Measurements from ENCODE around the gene XIAP. TPM values are rescaled to one million over a fixed set of nuclear protein-coding genes. Genes with fewer than 3 reads are reported as not detected.
"Not testable (repeated sequence)": the region's sequence is repeated elsewhere in the genome, so short reads cannot be mapped to it uniquely, and the experiment has no call there.

XIAP gene
- 10 to 100 TPM; 34.4 to 48.4 (median 38.8) TPM for total RNA-seq (2021; fragmentation: NEBNext Ultra II Directional; extraction: Animal tissue kit (Norgen Biotek cat#: 25700))
- long read RNA-seq, full-length matches to known transcripts = 5 of 12 reads
- long read RNA-seq, partial matches to known transcripts = 1 of 12 reads
- long read RNA-seq, other reads (novel, unspliced or antisense) = 6 of 12 reads

DNA sequence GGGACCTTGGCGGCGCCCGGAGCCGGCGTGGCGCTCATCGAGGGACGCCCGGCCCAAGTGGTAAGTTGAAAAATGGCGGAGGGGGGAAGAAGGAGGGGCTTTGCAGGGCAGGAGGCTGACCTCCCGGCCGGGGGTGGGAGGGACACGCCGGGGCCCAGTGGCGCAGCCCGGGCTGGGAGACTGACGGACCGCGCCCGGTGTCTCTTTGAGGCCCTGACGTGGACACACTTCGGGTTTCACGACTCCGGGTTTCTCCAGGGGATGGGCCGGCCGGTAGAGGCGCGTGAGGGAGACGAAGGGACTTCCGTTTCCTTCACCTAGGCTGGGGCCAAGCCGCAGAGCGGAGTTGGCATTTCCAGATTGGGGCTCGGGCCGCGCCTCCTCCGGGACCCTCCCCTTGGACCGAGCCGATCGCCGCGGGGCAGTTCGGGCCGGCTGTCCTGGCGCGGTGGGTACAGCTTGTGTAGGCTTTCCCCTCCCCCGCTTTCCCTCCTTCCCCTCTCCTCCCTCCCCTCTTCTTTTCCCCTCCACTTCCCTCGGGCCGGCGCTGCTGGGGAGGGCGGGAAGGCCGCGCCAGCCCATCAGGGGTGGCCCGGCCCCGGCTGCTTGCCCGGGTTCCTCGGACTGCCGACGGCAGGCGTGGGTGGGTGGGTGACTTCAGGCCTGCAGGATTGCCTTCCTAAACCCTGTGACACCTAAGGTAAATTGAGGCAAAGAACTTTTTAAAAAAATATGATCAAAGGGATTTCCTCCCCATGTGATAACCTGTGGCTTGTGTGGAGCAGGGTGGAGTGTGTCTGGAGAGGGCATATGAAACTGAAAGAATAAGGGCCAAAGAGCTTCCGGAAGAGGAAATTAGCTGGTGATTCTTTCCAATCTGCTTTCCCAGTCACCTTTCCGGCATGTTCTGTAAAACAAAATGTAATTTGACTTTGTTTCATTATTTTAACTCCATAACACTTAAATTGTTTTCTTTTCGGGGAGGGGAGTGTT is at the start of gene XIAP:
TSS of gene XIAP (plus strand) at position 208 of the 993 bp plus-strand sequence. CDS start 25,610 bp downstream, outside the sequence.
- TF ChIP-seq, protein P1, sequence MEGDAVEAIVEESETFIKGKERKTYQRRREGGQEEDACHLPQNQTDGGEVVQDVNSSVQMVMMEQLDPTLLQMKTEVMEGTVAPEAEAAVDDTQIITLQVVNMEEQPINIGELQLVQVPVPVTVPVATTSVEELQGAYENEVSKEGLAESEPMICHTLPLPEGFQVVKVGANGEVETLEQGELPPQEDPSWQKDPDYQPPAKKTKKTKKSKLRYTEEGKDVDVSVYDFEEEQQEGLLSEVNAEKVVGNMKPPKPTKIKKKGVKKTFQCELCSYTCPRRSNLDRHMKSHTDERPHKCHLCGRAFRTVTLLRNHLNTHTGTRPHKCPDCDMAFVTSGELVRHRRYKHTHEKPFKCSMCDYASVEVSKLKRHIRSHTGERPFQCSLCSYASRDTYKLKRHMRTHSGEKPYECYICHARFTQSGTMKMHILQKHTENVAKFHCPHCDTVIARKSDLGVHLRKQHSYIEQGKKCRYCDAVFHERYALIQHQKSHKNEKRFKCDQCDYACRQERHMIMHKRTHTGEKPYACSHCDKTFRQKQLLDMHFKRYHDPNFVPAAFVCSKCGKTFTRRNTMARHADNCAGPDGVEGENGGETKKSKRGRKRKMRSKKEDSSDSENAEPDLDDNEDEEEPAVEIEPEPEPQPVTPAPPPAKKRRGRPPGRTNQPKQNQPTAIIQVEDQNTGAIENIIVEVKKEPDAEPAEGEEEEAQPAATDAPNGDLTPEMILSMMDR (IDR thresholded peaks at IDR 0.05) = no peak; the same call in 1 of the 2 replicates
- DNase-seq = peak; percentile 85
- Mint-ChIP-seq H3K4me3 (peak within 1 kb of the TSS; percentile 90), H3K4me1 (ENCODE audit: low read depth) (peaks cover 12% of the 10 kb centered on the region), H3K36me3 (ENCODE audit: low read depth) (no peaks in the 10 kb centered on the region), H3K27me3 (ENCODE audit: insufficient read depth) (peaks cover 4% of the 10 kb centered on the region; the same call in 1 of the 2 replicates), H3K27ac (peak within 1 kb of the TSS; percentile 92), H3K9me3 (no peaks in the 10 kb centered on the region)

DNA sequence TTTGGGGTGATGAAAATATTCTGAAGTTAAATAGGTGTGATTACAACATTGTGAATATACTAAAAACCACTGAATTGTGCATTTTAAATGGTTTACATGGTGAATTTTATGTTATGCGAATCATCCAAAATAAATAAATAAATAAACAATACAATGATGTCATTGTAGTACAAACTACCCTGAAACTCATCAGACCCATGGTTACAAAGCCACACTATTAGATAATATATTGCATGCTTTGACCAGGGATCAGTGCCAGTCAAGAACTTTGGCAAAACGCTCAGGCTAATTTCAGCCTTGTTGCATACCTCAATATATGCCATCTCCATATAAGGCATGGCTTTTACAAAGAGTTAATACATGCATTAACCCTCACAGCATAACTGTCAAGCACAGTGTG is 45.5 kb upstream of the XIAP start:
- H3K4me1 Mint-ChIP-seq (ENCODE audit: low read depth) = peaks cover 18% of the 10 kb centered on the region
- H3K27me3 Mint-ChIP-seq (ENCODE audit: insufficient read depth) = no peaks in the 10 kb centered on the region
- no peaks in the 10 kb centered on the region for H3K9me3 Mint-ChIP-seq
- no peak overlapping the region for H3K27ac Mint-ChIP-seq
- no peaks in the 10 kb centered on the region for H3K36me3 Mint-ChIP-seq (ENCODE audit: low read depth)
- no peak overlapping the region for H3K4me3 Mint-ChIP-seq
- TF ChIP-seq, protein P1 (IDR thresholded peaks at IDR 0.05) = no peak
- DNase-seq = no peak

DNA sequence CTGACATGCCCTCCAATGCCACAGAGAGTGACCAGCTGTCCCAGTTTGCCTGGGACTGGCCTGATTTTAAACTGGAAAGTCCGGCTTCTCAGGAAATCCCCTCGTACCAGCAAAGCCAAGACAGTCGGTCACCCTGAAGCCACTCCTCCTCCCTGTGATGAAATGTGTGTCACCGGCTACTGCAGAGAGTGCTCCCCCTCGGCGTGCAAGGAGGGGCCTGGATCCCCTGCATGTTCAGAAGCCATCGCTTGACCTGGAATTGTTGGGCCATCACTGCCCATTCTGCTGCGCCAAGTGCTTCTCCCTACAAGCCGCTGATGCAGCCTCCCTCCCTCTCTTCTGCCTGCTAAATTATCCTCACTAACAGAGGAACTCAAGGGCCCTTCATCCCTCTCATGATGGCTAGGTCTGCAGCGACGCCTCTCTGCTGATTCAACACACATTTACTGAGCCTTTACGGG is 44.9 kb upstream of the XIAP start:
- H3K4me3 Mint-ChIP-seq; DNase-seq; H3K36me3 Mint-ChIP-seq (ENCODE audit: low read depth); H3K9me3 Mint-ChIP-seq; H3K27ac Mint-ChIP-seq; H3K27me3 Mint-ChIP-seq (ENCODE audit: insufficient read depth): not testable (repeated sequence)
- peaks cover 16% of the 10 kb centered on the region for H3K4me1 Mint-ChIP-seq (ENCODE audit: low read depth)

DNA sequence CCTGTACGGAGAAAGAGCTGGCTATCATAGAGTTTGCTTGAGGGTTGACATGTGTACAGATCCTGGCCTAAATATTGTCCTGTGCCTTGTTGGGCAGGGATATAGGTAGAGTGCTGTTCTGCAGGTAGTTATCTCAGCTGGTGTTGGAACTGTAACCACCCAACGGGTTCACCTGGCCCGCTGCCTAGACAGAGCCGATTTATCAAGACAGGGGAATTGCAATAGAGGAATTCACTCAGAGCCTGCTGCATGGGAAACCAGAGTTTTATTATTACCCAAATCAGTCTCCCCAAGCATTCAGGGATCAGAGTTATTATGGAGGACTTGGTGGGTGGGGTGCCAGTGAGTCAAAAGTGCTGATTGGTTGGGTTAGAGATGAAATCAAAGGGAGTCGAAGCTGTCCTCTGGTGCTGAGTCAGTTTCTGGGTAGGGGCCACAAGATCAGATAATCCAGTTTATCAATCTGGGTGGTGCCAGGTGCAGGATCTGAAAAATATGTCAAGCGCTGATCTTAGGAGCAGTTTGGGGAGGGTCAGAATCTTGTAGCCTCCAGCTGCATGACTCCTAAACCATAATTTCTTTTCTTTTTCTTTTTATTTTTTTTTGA is 42.5 kb upstream of the XIAP start:
- no peaks in the 10 kb centered on the region for H3K27me3 Mint-ChIP-seq (ENCODE audit: insufficient read depth)
- H3K4me1 Mint-ChIP-seq (ENCODE audit: low read depth) = peaks cover 16% of the 10 kb centered on the region
- H3K4me3 Mint-ChIP-seq = no peak overlapping the region
- no peaks in the 10 kb centered on the region for H3K9me3 Mint-ChIP-seq
- TF ChIP-seq, protein P1 (IDR thresholded peaks at IDR 0.05) = no peak
- no peak overlapping the region for H3K27ac Mint-ChIP-seq
- no peaks in the 10 kb centered on the region for H3K36me3 Mint-ChIP-seq (ENCODE audit: low read depth)
- no peak for DNase-seq

DNA sequence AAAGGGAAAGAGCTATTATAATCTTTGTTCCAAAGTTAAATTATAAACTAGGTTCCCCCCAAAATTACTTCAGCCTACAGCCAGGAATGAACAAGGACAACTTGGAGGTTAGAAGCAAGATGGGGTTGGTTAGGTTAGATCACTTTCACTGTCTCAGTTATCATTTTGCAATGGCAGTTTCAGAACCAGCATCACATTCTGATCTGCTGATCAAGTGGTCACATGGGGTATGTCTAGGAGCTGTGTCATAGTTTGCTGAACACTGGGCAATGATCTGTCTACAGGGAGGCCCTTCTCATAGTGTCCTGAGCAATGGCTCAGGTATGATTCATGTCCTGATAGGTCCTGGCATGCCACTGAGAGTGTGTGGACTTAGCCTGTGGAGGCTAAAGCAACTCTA is 41.6 kb upstream of the XIAP start:
- TF ChIP-seq, protein P1 (IDR thresholded peaks at IDR 0.05) = no peak
- H3K27ac Mint-ChIP-seq = peak overlapping the region; percentile 75
- no peak overlapping the region for H3K4me3 Mint-ChIP-seq
- peaks cover 16% of the 10 kb centered on the region for H3K4me1 Mint-ChIP-seq (ENCODE audit: low read depth)
- no peaks in the 10 kb centered on the region for H3K27me3 Mint-ChIP-seq (ENCODE audit: insufficient read depth)
- no peaks in the 10 kb centered on the region for H3K36me3 Mint-ChIP-seq (ENCODE audit: low read depth)
- DNase-seq = peak; percentile 87
- no peaks in the 10 kb centered on the region for H3K9me3 Mint-ChIP-seq

All from HFFc6 (cell line).